Testis (tissue), 3 donors: ENCODE data around the gene PCDHGC4. TPM values are rescaled to one million over a fixed set of nuclear protein-coding genes. Genes with fewer than 3 reads are reported as not detected.
A peak's percentile ranks its signal among the peaks of the same experiment; 100 is the strongest.

ENCODE experiments used
- DNase-seq: peaks from one replicate; pipeline ENCODE4 v3.0.0-alpha.2; 2019
- H3K27ac ChIP-seq, 2 donors: fragments of 200-600 bp; sonication (generic); one replicate each; pipeline ENCODE4 v1.5.1; 2019
- H3K27me3 ChIP-seq: fragments of 200-600 bp; sonication (generic); one replicate; pipeline ENCODE4 v1.5.1; 2019
- H3K36me3 ChIP-seq: fragments of 200-600 bp; sonication (generic); one replicate; pipeline ENCODE4 v1.5.1; 2017; ENCODE audit warnings: low read depth; ENCODE audit errors: missing control alignments
- H3K4me1 ChIP-seq: fragments of 200-600 bp; sonication (generic); one replicate; pipeline ENCODE4 v1.5.1; 2019
- H3K4me3 ChIP-seq, 2 donors: fragments of 200-600 bp; sonication (generic); one replicate each; pipeline ENCODE4 v1.5.1; 2017 to 2019
- H3K9me3 ChIP-seq: fragments of 200-600 bp; sonication (generic); one replicate; pipeline ENCODE4 v1.5.1; 2017
- POLR2A ChIP-seq: fragments of 450-650 bp; IDR thresholded peaks from one replicate; pipeline ENCODE4 v1.6.1; 2017; ENCODE audit warnings: antibody characterized with exemption, mild to moderate bottlenecking, moderate library complexity
- WGBS, 2 donors: methylation state at CpG; one replicate each; pipeline ENCODE4 v1.1.5; 2018; 5-methylcytosine and 5-hydroxymethylcytosine counted together
- intact Hi-C: fragments of 100-400 bp; cut with DNase I; formaldehyde crosslinking; loops from one replicate; pipeline ENCODE4 v1.15.1; 2023; ENCODE audit warnings: low total_unique reads
- polyA plus RNA-seq: library from polyadenylated mRNA; stranded (reverse); fragments of 350-450 nt; fragmentation: Illumina TruSeq; extraction: RNeasy Lipid Tissue Mini Kit (QIAGEN cat#74804); gene quantifications from one replicate; pipeline ENCODE4 v1.2.3, GENCODE V29; 2014; ENCODE audit warnings: low read depth, low replicate concordance; ENCODE audit not compliant: insufficient read depth
- total RNA-seq, 2 donors: library from RNA; depleted of rRNA; stranded (reverse); fragments of >200 nt; gene quantifications; one replicate each; pipeline ENCODE4 v1.2.3, GENCODE V29; 2016
- TF ChIP-seq, protein P1 (sequence below), 3 experiments: fragments of 450-650 bp in 2 of 3; fragments of 200-600 bp in 1 of 3; sonication (generic) in 1 of 3; IDR thresholded peaks; one replicate each; pipeline ENCODE4 v1.5.1; 2016 to 2019; ENCODE audit warnings: antibody characterized with exemption in 3 of 3, mild to moderate bottlenecking in 2 of 3, moderate library complexity in 1 of 3

Gene PCDHGC4
- total and polyA plus RNA-seq, 3 donors from 2014 or later, result 0.57 to 6.1 (median 6.1) TPM

DNA sequence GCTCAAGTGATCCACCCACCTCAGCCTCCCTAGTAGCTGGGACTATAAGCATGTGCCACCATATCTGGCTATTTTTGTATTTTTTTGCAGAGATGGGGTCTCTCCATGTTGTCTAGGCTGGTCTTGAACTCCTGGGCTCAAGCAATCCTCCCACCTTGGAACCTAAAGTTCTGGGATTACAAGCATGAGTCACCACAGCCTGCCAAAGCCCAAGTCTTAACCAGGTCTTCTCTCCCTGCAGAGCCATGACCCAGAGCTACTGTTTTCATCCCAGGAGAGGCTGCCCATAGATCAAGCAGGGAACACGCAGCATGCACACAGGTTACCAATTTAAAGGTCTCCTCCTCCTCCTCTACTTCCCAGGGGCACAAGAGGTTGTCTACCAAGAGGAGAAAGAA lies 33.8 kb downstream of the PCDHGC4 start:
- Histone ChIP-seq H3K36me3 (no peaks in the 10 kb centered on the region), H3K27ac (no peak overlapping the region), H3K9me3 (no peaks in the 10 kb centered on the region), H3K27me3 (no peaks in the 10 kb centered on the region), H3K4me1 (peaks cover 25% of the 10 kb centered on the region), H3K4me3 (no peak overlapping the region)
- TF ChIP-seq, protein P1, sequence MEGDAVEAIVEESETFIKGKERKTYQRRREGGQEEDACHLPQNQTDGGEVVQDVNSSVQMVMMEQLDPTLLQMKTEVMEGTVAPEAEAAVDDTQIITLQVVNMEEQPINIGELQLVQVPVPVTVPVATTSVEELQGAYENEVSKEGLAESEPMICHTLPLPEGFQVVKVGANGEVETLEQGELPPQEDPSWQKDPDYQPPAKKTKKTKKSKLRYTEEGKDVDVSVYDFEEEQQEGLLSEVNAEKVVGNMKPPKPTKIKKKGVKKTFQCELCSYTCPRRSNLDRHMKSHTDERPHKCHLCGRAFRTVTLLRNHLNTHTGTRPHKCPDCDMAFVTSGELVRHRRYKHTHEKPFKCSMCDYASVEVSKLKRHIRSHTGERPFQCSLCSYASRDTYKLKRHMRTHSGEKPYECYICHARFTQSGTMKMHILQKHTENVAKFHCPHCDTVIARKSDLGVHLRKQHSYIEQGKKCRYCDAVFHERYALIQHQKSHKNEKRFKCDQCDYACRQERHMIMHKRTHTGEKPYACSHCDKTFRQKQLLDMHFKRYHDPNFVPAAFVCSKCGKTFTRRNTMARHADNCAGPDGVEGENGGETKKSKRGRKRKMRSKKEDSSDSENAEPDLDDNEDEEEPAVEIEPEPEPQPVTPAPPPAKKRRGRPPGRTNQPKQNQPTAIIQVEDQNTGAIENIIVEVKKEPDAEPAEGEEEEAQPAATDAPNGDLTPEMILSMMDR (IDR thresholded peaks at IDR 0.05), result no peak
- no peak for TF ChIP-seq POLR2A
- no peak for DNase-seq
- intact Hi-C loops, result no loop called here
- WGBS, 2 donors, result 91 to 93% methylated on average over 1 of the region's 1 CpG

DNA sequence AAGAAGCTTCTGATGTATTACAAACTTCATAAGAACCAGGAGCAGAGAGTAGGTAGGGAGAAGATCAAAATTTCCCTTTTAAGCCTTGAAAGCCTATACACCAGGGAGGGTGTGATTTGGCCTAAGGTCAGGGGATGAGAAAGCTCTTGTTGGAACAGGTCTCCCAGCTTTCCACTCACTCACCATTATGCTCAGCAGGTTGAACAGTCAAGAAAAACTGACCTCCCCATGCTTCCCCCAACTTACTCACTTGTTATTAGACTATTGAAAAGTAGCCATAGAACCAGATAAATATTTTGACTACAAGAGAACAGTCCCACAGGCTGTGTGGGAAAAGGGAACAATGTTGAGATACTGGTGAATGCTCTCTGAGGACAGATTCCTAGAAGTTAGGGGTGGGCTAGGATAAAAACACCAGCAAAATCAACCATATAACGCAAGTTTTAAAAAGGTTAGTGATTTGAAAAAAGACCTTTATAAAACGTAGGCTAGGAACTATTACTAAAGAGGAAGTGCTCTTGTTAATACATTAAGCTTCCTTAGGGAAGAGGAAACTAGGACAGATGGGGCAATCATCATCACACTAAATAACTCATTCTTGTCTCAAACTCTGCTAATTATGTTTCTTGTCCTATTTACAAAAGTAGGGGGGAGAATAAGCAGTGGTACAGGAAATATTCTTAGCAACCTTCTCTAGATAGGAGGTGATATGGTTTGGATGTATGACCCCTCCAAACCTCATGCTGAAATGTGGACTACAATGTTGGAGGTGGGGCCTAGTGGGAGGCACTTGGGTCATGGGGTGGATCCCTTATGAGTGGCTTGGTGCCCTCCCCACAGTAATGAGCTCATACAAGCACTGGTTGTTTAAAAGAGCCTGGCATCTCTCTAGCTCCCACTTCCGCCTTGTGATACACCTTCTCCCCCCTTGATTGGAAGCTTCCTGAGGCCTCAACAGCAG lies 35.1 kb downstream of the PCDHGC4 start:
- intact Hi-C loops, result loop anchor here (10.0 kb wide), 1 partner anchor 95 kb away; the partner anchor contains the start of gene PCDHGA11
- no peak for DNase-seq
- no peak for TF ChIP-seq POLR2A
- TF ChIP-seq, protein P1 (IDR thresholded peaks at IDR 0.05), result no peak

DNA sequence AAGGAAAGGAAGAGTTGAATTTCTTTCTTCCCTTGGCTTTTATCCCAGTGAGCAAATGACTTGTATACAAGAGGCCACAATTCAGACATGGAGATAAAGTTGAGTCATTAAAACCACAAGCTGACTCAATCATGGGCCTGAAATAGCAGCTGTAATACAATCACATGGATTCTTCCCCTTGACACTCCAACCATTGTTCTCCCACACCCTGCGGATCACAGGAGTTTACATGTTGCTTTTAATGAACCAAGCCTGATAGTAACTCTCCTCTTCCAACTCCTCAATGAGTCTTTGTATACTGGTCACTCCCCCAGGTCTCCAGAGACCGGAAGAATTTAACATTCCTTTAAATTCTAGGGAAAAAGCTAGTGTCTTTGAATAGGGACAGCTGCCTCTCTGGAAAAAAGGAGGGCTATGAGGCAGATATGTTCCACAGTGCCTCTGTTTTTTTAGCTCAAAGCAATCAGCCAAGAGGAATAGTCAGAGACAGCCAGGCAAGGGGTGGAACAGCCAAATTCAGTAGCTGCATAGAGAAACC lies 36.5 kb downstream of the PCDHGC4 start:
- intact Hi-C loops, result loop anchor here (10.0 kb wide), 1 partner anchor 97 kb away; the partner anchor contains the start of gene PCDHGA11
- Histone ChIP-seq H3K27me3 (no peaks in the 10 kb centered on the region), H3K4me3 (no peak overlapping the region), H3K4me1 (peaks cover 31% of the 10 kb centered on the region), H3K9me3 (no peaks in the 10 kb centered on the region), H3K27ac (peak overlapping the region; percentile 73 to 75), H3K36me3 (no peaks in the 10 kb centered on the region)
- peak; percentile 86 for DNase-seq
- TF ChIP-seq, protein P1 (IDR thresholded peaks at IDR 0.05), result no peak
- TF ChIP-seq POLR2A, result no peak
- 40 to 42% methylated on average over 2 of the region's 2 CpGs for WGBS, 2 donors

More for the DNA sequence above, 35.1 kb downstream of the PCDHGC4 start:
- H3K4me3 ChIP-seq, result no peak overlapping the region
- 81 to 82% methylated on average over 3 of the region's 3 CpGs for WGBS, 2 donors
- peaks cover 26% of the 10 kb centered on the region for H3K4me1 ChIP-seq
- no peaks in the 10 kb centered on the region for H3K27me3 ChIP-seq
- peak overlapping the region; percentile 73 to 75 for H3K27ac ChIP-seq
- no peaks in the 10 kb centered on the region for H3K36me3 ChIP-seq
- no peaks in the 10 kb centered on the region for H3K9me3 ChIP-seq

DNA sequence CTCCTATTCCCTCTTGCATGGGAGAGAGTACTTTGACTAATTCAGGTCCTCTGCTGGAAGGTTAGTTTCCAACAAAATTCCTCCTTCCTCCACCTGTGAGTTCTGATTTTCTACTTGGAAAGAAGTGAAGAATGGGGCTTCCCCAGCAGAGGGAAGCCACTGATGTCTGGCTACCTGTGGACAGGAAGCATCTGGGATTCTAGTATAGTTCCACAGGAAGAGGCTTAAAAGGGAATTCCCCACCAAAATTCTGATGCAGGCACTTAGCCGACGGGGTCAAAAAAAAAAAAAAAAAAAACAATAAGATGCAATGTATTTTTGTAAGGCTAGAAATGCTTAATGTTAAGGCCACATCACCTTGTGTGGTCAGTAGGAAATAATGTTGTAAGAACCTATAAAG lies 37.5 kb downstream of the PCDHGC4 start:
- no peaks in the 10 kb centered on the region for H3K36me3 ChIP-seq
- H3K27me3 ChIP-seq, result no peaks in the 10 kb centered on the region
- DNase-seq, result no peak
- peak overlapping the region in 1 of 2 donors; percentile 75 for H3K27ac ChIP-seq
- TF ChIP-seq, protein P1 (IDR thresholded peaks at IDR 0.05), result no peak
- TF ChIP-seq POLR2A, result no peak
- WGBS, 2 donors, result 45 to 55% methylated on average over 2 of the region's 2 CpGs
- intact Hi-C loops, result loop anchor here (10.0 kb wide), 1 partner anchor 98 kb away; the partner anchor contains the start of gene PCDHGA11
- H3K4me3 ChIP-seq, result no peak overlapping the region
- H3K4me1 ChIP-seq, result peaks cover 31% of the 10 kb centered on the region
- no peaks in the 10 kb centered on the region for H3K9me3 ChIP-seq
